Common myeloid progenitor, CD34-positive (primary cell): Measurements from ENCODE around the gene ZNF827.

Experiments used
- CTCF ChIA-PET: fragments of 350-600 bp; sonication (Branson Sonifier 250); formaldehyde crosslinking; loops from one replicate; lab custom pipeline; 2021; ENCODE audit warnings: antibody characterized with exemption; lab: Charles Lee
- POLR2A ChIA-PET: fragments of 350-600 bp; sonication (Branson Sonifier 250); formaldehyde crosslinking; loops from one replicate; lab custom pipeline; 2021; ENCODE audit warnings: antibody characterized with exemption; lab: Charles Lee
- DNase-seq, 3 donors: peaks; one replicate each; pipeline versions ENCODE4 v3.0.0 to v3.0.0-alpha.2; 2013
- H3K27ac ChIP-seq, 2 experiments: 1 replicate in 1 of 2; 2 replicates in 1 of 2; pipeline ENCODE4 v1.7.0; 2013; ENCODE audit warnings: inconsistent platforms in 2 of 2, low read length in 2 of 2, mild to moderate bottlenecking in 2 of 2, low read depth in 1 of 2, moderate library complexity in 1 of 2; ENCODE audit not compliant: severe bottlenecking in 2 of 2, insufficient read depth in 1 of 2, poor library complexity in 1 of 2
- H3K27me3 ChIP-seq, 5 experiments: replicated peaks in 2 of 5; 1 replicate in 3 of 5; 2 replicates in 2 of 5; pipeline versions ENCODE4 v1.6.1 to v1.7.0; 2013; ENCODE audit warnings: low read length in 4 of 5, mild to moderate bottlenecking in 2 of 5, moderate library complexity in 2 of 5, inconsistent platforms in 1 of 5; ENCODE audit not compliant: insufficient read depth in 5 of 5, control insufficient read depth in 4 of 5
- H3K36me3 ChIP-seq, 4 experiments: 1 replicate in 2 of 4; 2 replicates in 2 of 4; pipeline versions ENCODE4 v1.6.1 to v1.7.0; 2013; ENCODE audit warnings: low read length in 3 of 4, control low read depth in 1 of 4, mild to moderate bottlenecking in 1 of 4; ENCODE audit not compliant: control insufficient read depth in 4 of 4, insufficient read depth in 4 of 4
- H3K4me1 ChIP-seq, 4 experiments: 1 replicate in 3 of 4; 2 replicates in 1 of 4; pipeline versions ENCODE4 v1.6.1 to v1.7.1; 2013; ENCODE audit warnings: low read length in 3 of 4, mild to moderate bottlenecking in 3 of 4, control low read depth in 1 of 4, inconsistent platforms in 1 of 4, moderate library complexity in 1 of 4; ENCODE audit not compliant: control insufficient read depth in 4 of 4, insufficient read depth in 4 of 4; ENCODE audit errors: control extremely low read depth in 1 of 4
- H3K4me3 ChIP-seq, 7 experiments: 1 replicate in 4 of 7; 2 replicates in 3 of 7; pipeline versions ENCODE4 v1.5.1 to v1.7.0; 2013; ENCODE audit warnings: mild to moderate bottlenecking in 7 of 7, low read length in 6 of 7, moderate library complexity in 6 of 7, inconsistent platforms in 2 of 7, low read depth in 2 of 7, control low read depth in 1 of 7; ENCODE audit not compliant: insufficient read depth in 4 of 7, control insufficient read depth in 1 of 7; ENCODE audit errors: extremely low read depth in 1 of 7
- H3K9me3 ChIP-seq, 5 experiments: 1 replicate in 4 of 5; 2 replicates in 1 of 5; pipeline versions ENCODE4 v1.6.1 to v1.7.1; 2013; ENCODE audit warnings: low read length in 4 of 5, mild to moderate bottlenecking in 2 of 5, inconsistent platforms in 1 of 5, low read depth in 1 of 5, moderate library complexity in 1 of 5; ENCODE audit not compliant: control insufficient read depth in 4 of 5, insufficient read depth in 2 of 5; ENCODE audit errors: control extremely low read depth in 1 of 5
- WGBS: methylation state at CpG from one replicate; pipeline ENCODE4 v1.1.5; 2013; ENCODE audit not compliant: insufficient coverage; 5-methylcytosine and 5-hydroxymethylcytosine counted together

The ZNF827 gene

GRCh38 chr4:145763399-145763798, 175.2 kb downstream of the ZNF827 start:
- 95% methylated on average over 4 of the region's 4 CpGs for WGBS
- H3K27me3 ChIP-seq, result no peaks in the 10 kb centered on the region
- H3K27ac ChIP-seq, result no peak overlapping the region
- H3K4me1 ChIP-seq, result peaks cover 0 to 8% (median 3%) of the 10 kb centered on the region in 4 experiments
- ChIA-PET POLR2A (no interaction called here), CTCF (interaction anchor here (1.5 kb wide), 1 partner anchor 47 kb away, joined by 3 read pairs; no protein-coding TSS in a partner anchor)
- no peak for DNase-seq
- H3K9me3 ChIP-seq, result peaks cover 0 to 8% (median 0%) of the 10 kb centered on the region in 5 experiments
- H3K36me3 ChIP-seq, result peaks cover 13 to 79% (median 51%) of the 10 kb centered on the region in 4 experiments
- no peak overlapping the region for H3K4me3 ChIP-seq

GRCh38 chr4:145762719-145763118, 175.9 kb downstream of the ZNF827 start:
- peaks cover 13 to 76% (median 51%) of the 10 kb centered on the region in 4 experiments for H3K36me3 ChIP-seq
- ChIA-PET POLR2A (no interaction called here), CTCF (interaction anchor here (0.7 to 1.5 kb wide), 2 partner anchors 10 to 48 kb away, joined by 3 read pairs; no protein-coding TSS in a partner anchor)
- 96% methylated on average over 7 of the region's 8 CpGs for WGBS
- H3K4me1 ChIP-seq, result peaks cover 0 to 8% (median 3%) of the 10 kb centered on the region in 4 experiments
- peaks cover 0 to 8% (median 0%) of the 10 kb centered on the region in 5 experiments for H3K9me3 ChIP-seq
- no peak for DNase-seq
- no peak overlapping the region for H3K4me3 ChIP-seq
- H3K27ac ChIP-seq, result no peak overlapping the region
- H3K27me3 ChIP-seq, result no peaks in the 10 kb centered on the region

GRCh38 chr4:145760961-145761929, 177.4 kb downstream of the ZNF827 start:
- Histone ChIP-seq H3K4me3 (no peak overlapping the region), H3K4me1 (peaks cover 0 to 8% (median 3%) of the 10 kb centered on the region in 4 experiments), H3K27ac (no peak overlapping the region), H3K9me3 (peaks cover 0 to 2% (median 0%) of the 10 kb centered on the region in 5 experiments), H3K36me3 (peaks cover 13 to 62% (median 48%) of the 10 kb centered on the region in 4 experiments), H3K27me3 (no peaks in the 10 kb centered on the region)
- no peak for DNase-seq
- ChIA-PET POLR2A (no interaction called here), CTCF (no interaction called here)
- WGBS, result 97% methylated on average over 42 of the region's 49 CpGs

- 96% methylated on average over 4 of the region's 8 CpGs for WGBS
These were observed 178.4 kb downstream of the ZNF827 start for GRCh38 chr4:145760176-145760575.

GRCh38 chr4:145757188-145757587, 181.4 kb downstream of the ZNF827 start:
- H3K27ac ChIP-seq, result no peak overlapping the region
- ChIA-PET POLR2A (no interaction called here), CTCF (no interaction called here)
- DNase-seq, result no peak
- H3K4me1 ChIP-seq, result peaks cover 0 to 8% (median 3%) of the 10 kb centered on the region in 4 experiments
- no CpG with 5 or more reads among the region's 1 CpG for WGBS
- H3K36me3 ChIP-seq, result peaks cover 4 to 21% (median 14%) of the 10 kb centered on the region in 4 experiments
- no peak overlapping the region for H3K4me3 ChIP-seq
- peaks cover 0 to 2% (median 0%) of the 10 kb centered on the region in 5 experiments for H3K9me3 ChIP-seq
- no peaks in the 10 kb centered on the region for H3K27me3 ChIP-seq

More at GRCh38 chr4:145760176-145760575, 178.4 kb downstream of the ZNF827 start:
- H3K36me3 ChIP-seq, result peaks cover 10 to 51% (median 37%) of the 10 kb centered on the region in 4 experiments
- DNase-seq, result no peak
- ChIA-PET POLR2A (no interaction called here), CTCF (no interaction called here)
- H3K27me3 ChIP-seq, result no peaks in the 10 kb centered on the region
- H3K4me1 ChIP-seq, result peaks cover 0 to 8% (median 3%) of the 10 kb centered on the region in 4 experiments
- peaks cover 0 to 2% (median 0%) of the 10 kb centered on the region in 5 experiments for H3K9me3 ChIP-seq
- no peak overlapping the region for H3K27ac ChIP-seq
- H3K4me3 ChIP-seq, result no peak overlapping the region

- ChIA-PET CTCF (no interaction called here), POLR2A (no interaction called here)
- H3K9me3 ChIP-seq, result peaks cover 0 to 2% (median 0%) of the 10 kb centered on the region in 5 experiments
- H3K36me3 ChIP-seq, result peaks cover 2 to 14% (median 10%) of the 10 kb centered on the region in 4 experiments
- H3K4me3 ChIP-seq, result no peak overlapping the region
- H3K27ac ChIP-seq, result no peak overlapping the region
- no CpG with 5 or more reads among the region's 1 CpG for WGBS
- H3K27me3 ChIP-seq, result no peaks in the 10 kb centered on the region
- DNase-seq, result no peak
- peaks cover 0 to 8% (median 3%) of the 10 kb centered on the region in 4 experiments for H3K4me1 ChIP-seq
These were observed 182.4 kb downstream of the ZNF827 start for GRCh38 chr4:145756244-145756643.

GRCh38 chr4:145755802-145756201, 182.8 kb downstream of the ZNF827 start:
- CTCF ChIA-PET, result no interaction called here
- Histone ChIP-seq H3K4me1 (peaks cover 0 to 8% (median 3%) of the 10 kb centered on the region in 4 experiments), H3K4me3 (no peak overlapping the region), H3K27me3 (no peaks in the 10 kb centered on the region), H3K36me3 (peaks cover 0 to 10% (median 8%) of the 10 kb centered on the region in 4 experiments), H3K27ac (no peak overlapping the region), H3K9me3 (no peaks in the 10 kb centered on the region)
- no peak for DNase-seq
- POLR2A ChIA-PET, result no interaction called here
- WGBS, result 100% methylated on average over 2 of the region's 2 CpGs
